Measurements from ENCODE around the gene NIPBL.

- TF ChIP-seq ELF1 (IDR thresholded peaks at IDR 0.05): no peak
- no peak for TF ChIP-seq RCOR1 (IDR thresholded peaks at IDR 0.05; ENCODE audit: low read length)
- TF ChIP-seq CTCF (IDR thresholded peaks at IDR 0.05): no peak
- TF ChIP-seq MAX (IDR thresholded peaks at IDR 0.05; ENCODE audit: low read depth): no peak
- TF ChIP-seq REST (IDR thresholded peaks at IDR 0.05; ENCODE audit: low read depth, low read length): no peak
- no peak for TF ChIP-seq GABPA (IDR thresholded peaks at IDR 0.05; ENCODE audit: low read depth)
- TF ChIP-seq NRF1 (IDR thresholded peaks at IDR 0.05; ENCODE audit: low read depth, low read length): no peak
- no peak for TF ChIP-seq TAF1 (IDR thresholded peaks at IDR 0.05; ENCODE audit: borderline replicate concordance, low read depth, low read length)
- TF ChIP-seq EP300 (IDR thresholded peaks at IDR 0.05; ENCODE audit: borderline replicate concordance in 1 of 2, low read depth in 1 of 2, low read length in 1 of 2): no peak
- no peak for TF ChIP-seq USF1 (IDR thresholded peaks at IDR 0.05; ENCODE audit: borderline replicate concordance, low read depth)
- TF ChIP-seq RFX5 (IDR thresholded peaks at IDR 0.05; ENCODE audit: low read length): no peak
- no peak for TF ChIP-seq MXI1 (IDR thresholded peaks at IDR 0.05; ENCODE audit: low read depth, low read length)
- no peak for TF ChIP-seq FOSL2 (IDR thresholded peaks at IDR 0.05; ENCODE audit: borderline replicate concordance, low read depth)
Observed at GRCh38 chr5:36944024-36944423, 67.5 kb downstream of the NIPBL start.

Measured in SK-N-SH (cell line).